B cell (primary cell): ENCODE data around the gene BOD1. TPM values are rescaled to one million over a fixed set of nuclear protein-coding genes. Genes with fewer than 3 reads are reported as not detected.

Experiments
- ATAC-seq: fragments of 200-7000 bp; cut with Tn5 transposase; one replicate; pipeline ENCODE4 v1.10.0; 2021; ENCODE audit warnings: low read depth, mild to moderate bottlenecking, moderate number of reproducible peaks, moderate library complexity
- CTCF ChIA-PET: fragments of 350-600 bp; sonication (Branson Sonifier 250); formaldehyde crosslinking; loops from one replicate; lab custom pipeline; 2021; ENCODE audit warnings: antibody characterized with exemption, inconsistent platforms; lab: Charles Lee
- POLR2A ChIA-PET: fragments of 350-600 bp; sonication (Branson Sonifier 250); formaldehyde crosslinking; loops from one replicate; lab custom pipeline; 2021; ENCODE audit warnings: antibody characterized with exemption; lab: Charles Lee
- DNase-seq: peaks from one replicate; pipeline ENCODE4 v3.0.0; 2013
- H2AFZ ChIP-seq: 2 replicates; pipeline ENCODE4 v1.6.1; 2012; ENCODE audit warnings: mild to moderate bottlenecking, low read depth, low read length; ENCODE audit not compliant: insufficient read depth, poor library complexity, severe bottlenecking
- H3K27ac ChIP-seq, 2 donors: 1 replicate in 1 of 2; 2 replicates in 1 of 2; pipeline ENCODE4 v1.5.1; 2012 to 2013; ENCODE audit warnings: low read length in 2 of 2, mild to moderate bottlenecking in 2 of 2, moderate library complexity in 1 of 2
- H3K27me3 ChIP-seq, 4 experiments: fragments of 200-600 bp in 1 of 4; sonication (generic) in 1 of 4; replicated peaks in 1 of 4; 1 replicate in 2 of 4; 2 replicates in 2 of 4; pipeline versions ENCODE4 v1.6.1 to v1.7.0; 2013 to 2016; ENCODE audit warnings: low read length in 3 of 4, mild to moderate bottlenecking in 2 of 4, mixed read lengths in 1 of 4, moderate library complexity in 1 of 4; ENCODE audit not compliant: insufficient read depth in 4 of 4, control insufficient read depth in 3 of 4; ENCODE audit errors: control extremely low read depth in 1 of 4
- H3K36me3 ChIP-seq, 2 experiments: replicated peaks in 1 of 2; 1 replicate in 1 of 2; 2 replicates in 1 of 2; pipeline versions ENCODE4 v1.6.1 to v1.7.1; 2013; ENCODE audit warnings: low read length in 1 of 2; ENCODE audit not compliant: insufficient read depth in 2 of 2, control insufficient read depth in 1 of 2; ENCODE audit errors: control extremely low read depth in 1 of 2, extremely low read depth in 1 of 2
- H3K4me1 ChIP-seq, 2 donors: fragments of 200-600 bp in 1 of 2; sonication (generic) in 1 of 2; 1 replicate in 1 of 2; 2 replicates in 1 of 2; pipeline versions ENCODE4 v1.5.1 to v1.6.1; 2013 to 2017; ENCODE audit warnings: low read length in 2 of 2; ENCODE audit not compliant: control insufficient read depth in 2 of 2, insufficient read depth in 2 of 2
- H3K4me2 ChIP-seq: replicated peaks from 2 replicates; pipeline ENCODE3; 2012; ENCODE audit warnings: mild to moderate bottlenecking, low read depth, low read length; ENCODE audit not compliant: poor library complexity, severe bottlenecking
- H3K4me3 ChIP-seq, 5 experiments: fragments of 200-600 bp in 1 of 5; sonication (generic) in 1 of 5; 1 replicate in 3 of 5; 2 replicates in 2 of 5; pipeline versions ENCODE4 v1.5.1 to v1.7.0; 2011 to 2016; ENCODE audit warnings: low read length in 4 of 5, mild to moderate bottlenecking in 4 of 5, low read depth in 2 of 5, control low read depth in 1 of 5, moderate library complexity in 1 of 5; ENCODE audit not compliant: insufficient read depth in 1 of 5; ENCODE audit errors: control extremely low read depth in 1 of 5, extremely low read depth in 1 of 5
- H3K79me2 ChIP-seq: fragments of 200-600 bp; sonication (generic); one replicate; pipeline ENCODE4 v1.6.0; 2016; ENCODE audit warnings: low read length; ENCODE audit not compliant: control insufficient read depth, insufficient read depth
- H3K9ac ChIP-seq: fragments of 200-600 bp; sonication (generic); 2 replicates; pipeline ENCODE4 v1.6.1; 2017; ENCODE audit warnings: mild to moderate bottlenecking, low read length, moderate library complexity
- H3K9me3 ChIP-seq, 3 donors: one replicate each; pipeline versions ENCODE4 v1.6.1 to v1.7.1; 2013; ENCODE audit warnings: low read length in 2 of 3; ENCODE audit not compliant: control insufficient read depth in 2 of 3, insufficient read depth in 1 of 3; ENCODE audit errors: control extremely low read depth in 1 of 3
- H4K20me1 ChIP-seq: 2 replicates; pipeline ENCODE4 v1.6.0; 2012; ENCODE audit warnings: mild to moderate bottlenecking, low read length; ENCODE audit not compliant: insufficient read depth, control insufficient read depth, poor library complexity, severe bottlenecking
- H3K27ac Mint-ChIP-seq: one replicate; pipeline ENCODE4 v1.8.0; 2021; ENCODE audit warnings: mixed read lengths
- H3K27me3 Mint-ChIP-seq: one replicate; pipeline ENCODE4 v1.8.0; 2021; ENCODE audit warnings: mixed read lengths
- H3K4me1 Mint-ChIP-seq: one replicate; pipeline ENCODE4 v1.8.0; 2021; ENCODE audit warnings: mixed read lengths
- H3K4me3 Mint-ChIP-seq: one replicate; pipeline ENCODE4 v1.8.0; 2021; ENCODE audit warnings: mixed read lengths
- H3K9me3 Mint-ChIP-seq: one replicate; pipeline ENCODE4 v1.8.0; 2022; ENCODE audit warnings: mixed read lengths; ENCODE audit not compliant: insufficient read depth
- CTCF ChIP-seq: fragments of 200-600 bp; IDR thresholded peaks from one replicate; pipeline ENCODE4 v1.8.0; 2022; ENCODE audit warnings: antibody characterized with exemption, mild to moderate bottlenecking
- EZH2 ChIP-seq: IDR thresholded peaks from 2 replicates; pipeline ENCODE4 v1.6.1; 2012; ENCODE audit warnings: borderline replicate concordance, low read depth, mild to moderate bottlenecking, moderate library complexity, low read length; ENCODE audit not compliant: insufficient read depth, poor library complexity, severe bottlenecking
- WGBS: methylation state at CpG from one replicate; pipeline ENCODE4 v1.1.5; 2013; ENCODE audit warnings: missing lambda C conversion rate; ENCODE audit not compliant: insufficient coverage; 5-methylcytosine and 5-hydroxymethylcytosine counted together
- intact Hi-C: fragments of 100-400 bp; cut with micrococcal nuclease; formaldehyde crosslinking; loops from one replicate; pipeline ENCODE4 v1.10.0; 2022
- polyA plus RNA-seq: library from polyadenylated mRNA; depleted of rRNA; stranded (reverse); fragments of >200 nt; gene quantifications from 2 replicates; pipeline ENCODE4 v1.2.3, GENCODE V29; 2012
- total RNA-seq, 2 donors: library from RNA; stranded (reverse); fragments of 120-200 nt in 1 of 2; gene quantifications; 1 replicate in 1 of 2; 2 replicates in 1 of 2; pipeline versions ENCODE4 v1.2.3 to v1.2.4, GENCODE V29; 2013 to 2022

The BOD1 gene
- total and polyA plus RNA-seq, 2 donors (not counting 1 experiment from before 2014, with no cell fraction given), result 15.1 to 34.7 TPM

- no peaks in the 10 kb centered on the region for H4K20me1 ChIP-seq
- Mint-ChIP-seq H3K27me3 (peaks cover 19% of the 10 kb centered on the region), H3K4me1 (no peaks in the 10 kb centered on the region), H3K27ac (no peak overlapping the region), H3K4me3 (no peak overlapping the region), H3K9me3 (peaks cover 9% of the 10 kb centered on the region)
- H3K4me3 ChIP-seq, result no peak overlapping the region
- ATAC-seq (no peak), DNase-seq (peak; percentile 38)
- H3K27ac ChIP-seq, result no peak overlapping the region
- ChIA-PET POLR2A (no interaction called here), CTCF (no interaction called here)
- no peak overlapping the region for H3K9ac ChIP-seq
- peaks cover 0 to 37% (median 18%) of the 10 kb centered on the region in 3 donors for H3K9me3 ChIP-seq
- intact Hi-C loops, result no loop called here
- H3K79me2 ChIP-seq, result no peaks in the 10 kb centered on the region
- H2AFZ ChIP-seq, result no peak overlapping the region
- H3K4me1 ChIP-seq, result no peaks in the 10 kb centered on the region
- no peak overlapping the region for H3K4me2 ChIP-seq
- H3K27me3 ChIP-seq, result no peaks in the 10 kb centered on the region
- TF ChIP-seq CTCF (peak; percentile 68), EZH2 (no peak)
- H3K36me3 ChIP-seq, result no peaks in the 10 kb centered on the region
- 42% methylated on average over 9 of the region's 17 CpGs for WGBS
Measured at GRCh38 chr5:173581408-173582215, 34.8 kb downstream of the BOD1 start.

GRCh38 chr5:173578947-173579615 is 37.4 kb downstream of the BOD1 start:
- DNase-seq (no peak), ATAC-seq (no peak)
- H3K4me3 Mint-ChIP-seq, result no peak overlapping the region
- ChIA-PET CTCF (interaction anchor here (0.9 to 1.5 kb wide), 3 partner anchors 9 to 38 kb away, joined by 3 to 5 read pairs (median 5); no protein-coding TSS in a partner anchor), POLR2A (no interaction called here)
- Histone ChIP-seq H3K4me2 (no peak overlapping the region), H3K27ac (no peak overlapping the region), H3K4me3 (no peak overlapping the region), H4K20me1 (no peaks in the 10 kb centered on the region), H2AFZ (no peak overlapping the region), H3K9me3 (peaks cover 0 to 20% (median 8%) of the 10 kb centered on the region in 3 donors), H3K9ac (no peak overlapping the region), H3K4me1 (no peaks in the 10 kb centered on the region), H3K79me2 (no peaks in the 10 kb centered on the region), H3K27me3 (no peaks in the 10 kb centered on the region), H3K36me3 (no peaks in the 10 kb centered on the region)
- 67% methylated on average over 3 of the region's 4 CpGs for WGBS
- H3K27ac Mint-ChIP-seq, result no peak overlapping the region
- peaks cover 33% of the 10 kb centered on the region for H3K27me3 Mint-ChIP-seq
- H3K4me1 Mint-ChIP-seq, result no peaks in the 10 kb centered on the region
- peaks cover 4% of the 10 kb centered on the region for H3K9me3 Mint-ChIP-seq
- TF ChIP-seq EZH2, result no peak
- TF ChIP-seq CTCF, result no peak
- intact Hi-C loops, result no loop called here
